GM18520 (cell line): ENCODE data around the gene ALX3.

Experiments used
- ATAC-seq: cut with Tn5 transposase; IDR thresholded peaks from one replicate; pipeline ENCODE4 v1.9.1; 2021; ENCODE audit not compliant: unreplicated experiment

Gene ALX3

DNA sequence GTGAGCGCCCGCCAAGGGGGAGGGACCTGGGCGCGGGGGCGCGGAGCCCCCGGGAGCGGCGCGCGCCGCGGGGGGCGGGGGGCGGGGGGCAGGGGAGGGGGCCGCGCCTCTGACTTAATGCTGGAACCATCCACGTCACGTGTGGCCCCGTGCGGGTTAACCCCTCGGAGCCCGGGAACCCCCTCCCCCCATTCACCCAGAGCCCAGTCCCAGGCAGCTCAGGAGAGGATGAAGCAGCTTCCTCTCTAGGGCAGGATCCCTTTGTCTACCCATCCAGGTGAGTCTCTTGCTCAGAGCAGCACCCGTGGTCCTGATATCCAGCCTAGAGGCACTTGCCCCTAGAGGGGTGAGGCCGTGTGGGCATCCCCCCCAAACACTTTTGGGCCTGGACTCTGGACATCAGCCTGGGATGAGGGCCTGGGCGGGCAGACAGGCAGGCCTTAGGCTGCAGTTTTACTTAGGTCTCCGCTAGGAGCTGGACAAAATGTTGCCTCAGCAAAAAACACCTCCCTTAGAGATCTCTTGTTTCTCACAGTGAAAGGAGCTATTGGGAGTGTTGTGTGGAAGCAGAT lies at the start of gene ALX3:
ALX3 (minus strand) TSS at position 2 of the 572 bp plus-strand sequence. CDS start 60 bp downstream, outside the sequence.
- no peak for ATAC-seq

DNA sequence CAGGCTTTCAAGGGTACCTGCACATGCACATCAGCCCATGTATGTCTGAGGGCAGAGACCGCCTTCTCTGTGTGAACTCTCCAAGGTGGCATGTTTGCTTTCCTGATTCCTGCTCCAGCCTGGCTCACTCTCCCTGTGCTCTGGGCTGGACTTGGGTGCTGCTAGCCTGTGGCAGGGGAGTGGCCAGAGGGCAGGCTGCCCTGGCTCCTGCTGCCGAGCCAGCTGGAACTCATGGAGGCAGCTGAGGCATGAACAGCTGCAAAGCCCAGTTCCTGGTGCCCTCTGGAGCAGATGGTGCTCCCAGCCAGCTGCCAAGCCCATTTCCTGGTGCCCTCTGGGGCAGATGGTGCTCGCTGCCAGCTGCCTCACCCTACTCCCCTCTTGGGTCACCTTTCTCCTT lies 49.4 kb upstream of the ALX3 start:
- no peak for ATAC-seq

DNA sequence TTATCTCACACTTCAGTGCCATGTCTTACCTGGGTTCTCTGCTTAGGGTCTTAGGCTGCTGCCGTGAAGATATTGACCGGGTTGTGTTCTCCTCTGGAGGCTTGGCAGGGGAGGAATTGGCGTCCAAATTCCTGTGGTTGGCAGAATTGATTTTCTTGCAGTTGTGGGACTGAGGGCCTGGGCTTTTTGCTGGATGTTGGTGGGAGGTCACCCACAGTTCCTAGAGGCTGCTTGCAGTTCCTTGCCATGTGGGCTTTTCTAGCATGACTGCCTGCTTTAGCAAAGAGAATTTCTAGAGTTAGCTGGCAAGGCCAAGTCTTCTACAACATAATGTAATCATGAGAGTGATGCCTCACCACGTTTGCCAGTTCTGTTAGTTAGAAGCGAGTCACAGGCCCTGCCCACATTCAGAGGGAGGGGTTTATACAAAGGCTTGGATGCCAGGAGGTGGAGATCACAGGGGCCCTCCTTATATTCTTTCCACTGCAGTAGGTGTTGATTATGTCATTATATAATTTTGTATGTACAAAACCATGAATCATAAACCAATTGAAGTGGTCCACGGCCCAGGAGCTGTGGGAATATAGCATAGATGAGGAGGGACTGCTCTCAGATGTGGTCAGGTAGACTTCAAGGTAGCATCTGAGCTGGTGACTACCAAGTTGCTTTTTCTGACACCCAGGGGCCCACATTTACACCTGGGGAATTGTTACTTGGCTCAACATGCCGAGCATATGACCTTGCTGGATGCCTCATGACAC lies 48.3 kb upstream of the ALX3 start:
- no peak for ATAC-seq

DNA sequence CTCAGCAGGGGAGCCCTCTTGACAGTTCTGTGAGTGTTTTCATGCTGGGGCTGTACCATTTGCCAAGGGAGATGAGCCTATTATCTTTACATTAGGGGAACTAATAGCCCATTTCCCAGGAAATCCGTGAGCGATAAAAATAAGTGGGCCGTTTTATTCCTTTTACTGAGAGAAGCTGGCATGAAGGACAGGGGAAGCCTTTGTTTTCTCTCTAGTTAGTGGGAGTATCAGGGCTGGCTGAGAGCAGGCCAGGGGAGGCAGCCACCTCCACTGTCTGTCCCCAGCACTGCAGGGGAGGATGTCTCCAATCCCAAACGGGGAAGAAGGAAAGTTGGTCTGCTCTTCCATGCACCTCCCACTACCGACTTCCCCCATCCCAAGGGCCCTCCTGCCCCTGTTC lies 44.3 kb upstream of the ALX3 start:
- no peak for ATAC-seq

DNA sequence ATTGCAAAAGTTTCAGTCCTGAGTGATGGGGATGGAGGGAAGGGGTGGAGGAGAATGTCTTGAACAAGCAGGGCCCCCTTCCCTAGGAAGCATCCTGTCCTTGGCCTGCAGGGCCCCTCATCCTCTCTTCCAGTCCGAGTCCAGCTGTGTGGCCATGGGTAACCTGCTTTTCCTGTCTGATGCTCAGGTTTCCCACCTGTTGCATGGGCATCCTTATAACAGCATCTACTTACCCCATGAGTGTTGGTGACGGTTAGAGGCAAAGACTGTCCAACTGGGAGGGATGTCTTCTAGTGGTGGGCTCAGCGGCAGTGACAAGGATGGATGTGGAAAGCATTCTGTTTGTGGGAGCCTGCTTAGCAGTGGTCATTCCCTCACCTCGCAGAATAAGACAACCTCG lies 43.7 kb upstream of the ALX3 start:
- ATAC-seq = no peak

DNA sequence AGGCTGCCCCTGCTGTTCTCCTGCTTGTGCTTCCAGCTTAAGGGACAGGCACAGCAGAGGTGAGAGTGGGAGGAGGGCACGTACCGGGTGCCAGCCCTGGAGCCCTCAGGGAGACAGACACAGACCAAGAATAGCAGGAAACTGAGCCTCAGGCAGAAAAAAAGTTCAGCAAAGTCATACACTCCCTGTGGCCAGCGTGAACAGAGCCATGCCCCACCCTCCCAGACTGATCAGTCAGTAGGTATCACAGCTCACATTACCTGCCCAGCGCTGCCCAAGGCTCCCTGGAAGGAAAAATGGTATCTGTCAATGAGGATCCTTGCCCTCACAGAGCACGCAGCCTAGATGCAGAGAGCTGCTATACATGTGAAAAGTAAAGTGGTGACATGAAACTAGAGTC lies 43.1 kb upstream of the ALX3 start:
- no peak for ATAC-seq

DNA sequence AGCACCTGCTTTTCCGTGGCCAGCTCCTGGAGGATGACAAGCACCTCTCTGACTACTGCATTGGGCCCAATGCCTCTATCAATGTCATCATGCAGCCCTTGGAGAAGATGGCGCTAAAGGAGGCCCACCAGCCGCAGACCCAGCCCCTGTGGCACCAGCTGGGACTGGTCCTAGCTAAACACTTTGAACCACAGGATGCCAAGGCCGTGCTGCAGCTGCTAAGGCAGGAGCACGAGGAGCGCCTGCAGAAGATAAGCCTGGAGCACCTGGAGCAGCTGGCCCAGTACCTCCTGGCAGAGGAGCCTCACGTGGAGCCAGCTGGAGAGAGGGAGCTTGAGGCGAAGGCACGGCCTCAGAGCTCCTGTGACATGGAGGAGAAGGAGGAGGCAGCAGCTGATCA lies 42.2 kb upstream of the ALX3 start:
- no peak for ATAC-seq

DNA sequence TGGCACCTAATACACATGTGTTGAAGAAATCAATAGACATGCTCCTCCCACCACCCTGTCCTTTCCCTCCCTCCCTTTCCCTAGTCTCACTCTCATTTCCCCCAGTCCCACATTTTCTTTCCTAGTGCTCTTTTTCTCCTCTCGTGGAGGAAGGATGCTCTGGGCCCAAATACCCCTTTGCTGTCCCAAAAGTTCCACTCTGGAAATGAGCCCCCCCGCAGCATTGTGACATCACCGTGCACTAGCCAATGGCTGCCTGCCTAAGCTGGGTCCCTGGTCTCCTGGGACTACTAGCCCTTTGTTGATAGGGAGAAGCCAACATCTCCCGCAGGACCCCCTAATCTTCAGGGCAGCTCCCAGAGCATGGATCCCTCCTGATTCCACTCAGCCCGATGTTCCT lies 41.7 kb upstream of the ALX3 start, which contains the start of gene UBL4B:
UBL4B (plus strand) TSS at position 301 of the 400 bp plus-strand sequence; CDS start at position 393, 92 bp downstream.
- no peak for ATAC-seq

DNA sequence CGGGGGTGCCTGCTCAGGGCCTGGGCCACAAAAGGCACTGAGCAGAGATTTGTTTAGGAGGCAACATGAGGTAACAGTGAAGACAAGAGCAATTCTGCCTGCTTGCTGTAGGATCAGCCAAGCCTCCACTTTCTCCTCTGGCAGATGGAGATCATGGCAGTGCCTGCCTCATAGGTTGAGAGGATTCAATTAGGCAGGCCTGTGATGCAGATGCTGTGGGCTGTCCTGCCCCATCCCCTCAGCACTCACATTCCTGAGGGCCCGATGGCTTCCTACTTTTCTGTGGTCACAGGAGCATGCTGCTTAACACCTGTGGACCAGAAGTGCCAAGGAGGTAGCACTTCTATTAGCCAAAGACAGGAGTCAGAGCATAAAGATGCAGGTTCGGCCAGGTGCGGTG lies 40.6 kb upstream of the ALX3 start:
- ATAC-seq = no peak

DNA sequence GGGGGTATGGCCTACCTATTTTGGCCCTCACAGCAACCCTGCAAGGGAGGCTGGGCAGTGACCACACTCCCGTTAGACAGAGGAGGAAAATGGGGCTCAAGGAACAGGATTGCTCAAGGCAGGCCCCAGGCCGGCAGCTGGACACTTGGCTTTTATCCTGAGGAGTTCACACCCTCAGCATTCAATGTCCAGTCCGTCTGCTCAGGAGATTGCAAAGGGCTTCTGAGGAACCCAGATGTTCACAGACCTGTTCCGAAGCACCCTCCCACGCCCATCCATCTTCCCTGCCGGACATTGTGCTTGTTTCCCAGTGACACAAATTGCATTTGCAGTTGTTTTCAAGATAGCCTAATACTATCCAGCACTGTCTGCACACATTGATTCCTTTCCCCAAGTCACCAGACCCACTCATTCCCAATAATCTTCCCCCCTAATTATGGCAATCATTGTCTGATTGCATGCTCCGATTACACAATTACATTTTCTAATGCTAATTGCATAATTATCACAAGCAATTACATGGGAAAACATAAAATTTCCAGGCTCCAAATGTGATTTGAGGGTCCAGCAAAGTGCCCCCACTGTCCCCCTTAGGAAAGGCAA lies 37.5 kb upstream of the ALX3 start:
- no peak for ATAC-seq

DNA sequence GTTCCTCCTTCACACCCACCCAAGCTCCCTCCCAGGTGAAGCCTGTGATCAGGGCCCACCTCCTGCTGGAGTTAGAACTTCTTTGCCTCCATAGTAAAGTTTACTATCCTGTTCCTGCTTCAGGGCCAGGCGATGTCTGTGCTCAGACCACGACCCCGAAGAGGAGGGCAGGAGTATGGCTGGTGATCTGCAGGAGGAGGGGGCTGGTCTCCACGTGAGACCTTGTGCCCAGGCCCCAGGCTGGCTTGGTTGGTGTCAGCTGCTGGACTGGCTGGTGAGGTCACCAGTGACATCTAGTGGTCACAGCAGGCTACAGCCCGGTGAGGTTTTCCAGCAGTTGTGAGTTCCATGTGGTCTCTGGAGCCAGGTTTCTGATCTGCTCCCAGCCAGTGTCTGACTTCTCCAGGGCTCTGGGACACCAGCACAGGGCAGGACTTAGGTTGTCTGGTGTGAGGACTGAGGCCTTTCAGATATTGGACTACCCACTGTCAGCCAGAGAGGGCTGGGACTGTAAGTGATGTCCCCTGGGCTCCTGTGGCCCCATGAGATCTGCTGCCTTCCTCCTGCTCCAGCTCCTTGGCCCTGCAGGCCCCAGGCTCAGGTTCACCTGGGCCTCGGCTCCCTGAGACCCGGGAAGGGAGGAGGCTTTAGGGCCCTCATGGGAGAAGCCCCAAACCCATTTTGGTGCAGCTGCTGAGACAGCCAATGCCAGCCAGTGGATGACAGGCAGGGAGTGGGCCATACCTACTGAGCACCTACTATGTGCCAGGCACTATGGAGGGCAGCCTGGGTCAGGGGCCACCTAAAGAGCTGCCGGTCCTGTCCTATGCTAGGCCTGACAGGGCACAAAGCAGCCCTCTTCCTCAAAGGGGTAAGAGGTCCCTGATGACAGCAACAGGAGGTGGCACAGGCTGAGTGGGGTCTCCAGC lies 35.8 kb upstream of the ALX3 start:
- ATAC-seq = no peak

DNA sequence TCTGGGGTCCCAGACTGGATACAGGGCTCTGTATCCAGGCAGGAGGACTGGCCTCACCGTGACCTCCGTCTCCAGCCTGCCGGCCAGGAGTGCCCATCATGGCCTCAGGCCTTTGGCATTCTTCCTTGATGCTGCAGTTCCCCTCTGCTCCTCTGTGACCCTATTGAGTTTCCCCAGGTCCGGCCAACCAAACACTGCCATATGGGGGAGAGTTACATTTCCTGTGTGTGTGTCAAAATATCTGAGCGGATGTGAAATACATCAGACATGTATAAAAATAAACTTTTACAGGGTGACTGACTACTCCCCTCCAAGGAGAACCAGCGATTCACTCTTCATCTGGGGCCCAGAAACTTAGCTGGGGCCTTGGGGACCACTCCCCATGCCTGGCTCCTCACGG lies 31.6 kb upstream of the ALX3 start:
- ATAC-seq = no peak

DNA sequence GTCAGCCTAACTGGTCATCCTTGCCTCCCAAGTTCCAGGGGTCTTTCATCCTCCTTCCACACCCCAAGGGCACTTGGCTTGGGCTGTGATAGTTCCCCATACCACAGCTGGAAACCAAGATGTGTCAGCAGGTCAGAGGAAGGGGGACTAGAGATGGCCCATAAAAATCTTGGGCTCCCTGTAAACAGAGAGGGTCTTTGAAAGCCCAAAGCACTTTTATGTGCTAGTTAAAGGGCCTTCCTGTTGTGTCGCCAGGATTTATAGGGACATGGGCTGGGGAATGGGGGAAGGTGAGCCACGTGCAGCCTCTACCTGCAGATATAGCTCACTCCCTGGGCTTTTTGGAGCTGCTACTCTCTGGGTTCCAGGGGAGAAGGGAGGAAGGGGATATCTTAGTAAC lies 29.9 kb upstream of the ALX3 start:
- ATAC-seq = no peak

DNA sequence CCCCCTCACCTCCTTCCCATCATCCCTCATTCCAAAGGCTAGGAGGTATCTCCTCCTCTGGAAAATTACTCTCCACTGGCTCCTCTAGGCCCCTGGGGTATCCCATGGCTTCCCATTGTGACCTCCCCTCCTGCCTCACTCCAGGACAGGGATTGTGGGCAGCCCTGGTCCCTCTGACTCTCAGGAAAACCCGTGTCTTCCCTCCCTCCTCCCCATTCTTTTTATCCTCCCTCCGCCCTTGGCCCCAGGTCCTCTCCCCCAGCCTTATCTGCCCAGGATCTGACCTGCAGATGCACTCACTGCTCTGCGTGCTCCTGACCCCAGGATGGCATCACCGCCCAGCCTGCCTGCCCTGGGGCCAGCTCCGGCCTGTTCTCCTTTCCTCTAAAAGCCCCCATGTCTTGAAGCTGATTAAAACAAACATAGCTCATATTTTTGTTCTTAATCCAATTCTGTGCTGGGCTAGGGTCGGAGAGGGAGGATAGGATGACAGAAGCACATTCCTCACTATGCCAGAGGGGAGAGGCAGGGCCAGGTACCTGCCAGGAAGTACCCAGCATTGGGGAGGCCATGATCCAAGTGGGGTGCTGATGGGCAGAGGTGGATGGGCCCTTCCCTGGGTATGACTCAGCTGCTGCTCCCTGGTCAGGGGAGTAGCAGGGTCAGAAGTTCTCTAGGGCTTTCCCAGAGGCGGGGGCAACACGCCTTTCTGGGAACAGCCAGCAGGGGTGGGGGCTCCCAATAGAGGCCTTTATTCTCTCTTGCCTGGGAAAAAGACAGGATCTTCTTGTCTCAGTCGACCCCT lies 28.0 kb upstream of the ALX3 start:
- ATAC-seq = no peak

DNA sequence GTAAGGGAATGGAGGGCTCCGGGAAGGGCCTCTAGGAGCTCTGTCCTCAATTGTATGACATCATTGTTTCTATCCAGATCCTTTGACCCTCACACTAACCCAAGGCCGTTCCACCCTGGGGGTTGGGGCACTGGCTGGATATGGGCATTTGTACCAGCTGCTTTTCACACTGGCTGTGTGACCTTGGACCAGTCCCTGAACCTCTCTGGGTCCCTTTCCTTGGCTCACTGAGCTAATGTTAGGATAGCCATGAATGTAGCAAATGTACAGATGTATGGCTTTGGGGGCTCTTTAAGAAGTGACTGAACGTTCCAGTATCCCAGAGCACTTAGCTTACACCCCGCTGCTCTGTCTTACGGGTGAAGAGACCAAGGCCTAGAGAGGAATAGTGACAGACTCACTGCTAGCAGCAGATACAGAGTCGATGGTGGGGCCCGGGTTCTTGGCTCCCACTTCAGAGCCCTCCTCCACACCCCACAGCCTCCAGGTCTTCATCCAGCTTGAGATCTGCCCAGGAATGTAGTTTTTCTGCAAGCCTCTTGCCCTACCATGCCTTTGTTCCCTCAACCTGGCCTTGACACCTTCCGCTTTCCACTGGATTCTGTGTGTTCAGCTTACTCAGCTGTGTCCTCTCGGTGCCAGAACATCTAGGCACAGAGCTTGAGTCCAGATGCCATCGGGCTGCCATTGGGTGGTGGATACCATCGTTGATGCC lies 27.2 kb upstream of the ALX3 start:
- no peak for ATAC-seq

DNA sequence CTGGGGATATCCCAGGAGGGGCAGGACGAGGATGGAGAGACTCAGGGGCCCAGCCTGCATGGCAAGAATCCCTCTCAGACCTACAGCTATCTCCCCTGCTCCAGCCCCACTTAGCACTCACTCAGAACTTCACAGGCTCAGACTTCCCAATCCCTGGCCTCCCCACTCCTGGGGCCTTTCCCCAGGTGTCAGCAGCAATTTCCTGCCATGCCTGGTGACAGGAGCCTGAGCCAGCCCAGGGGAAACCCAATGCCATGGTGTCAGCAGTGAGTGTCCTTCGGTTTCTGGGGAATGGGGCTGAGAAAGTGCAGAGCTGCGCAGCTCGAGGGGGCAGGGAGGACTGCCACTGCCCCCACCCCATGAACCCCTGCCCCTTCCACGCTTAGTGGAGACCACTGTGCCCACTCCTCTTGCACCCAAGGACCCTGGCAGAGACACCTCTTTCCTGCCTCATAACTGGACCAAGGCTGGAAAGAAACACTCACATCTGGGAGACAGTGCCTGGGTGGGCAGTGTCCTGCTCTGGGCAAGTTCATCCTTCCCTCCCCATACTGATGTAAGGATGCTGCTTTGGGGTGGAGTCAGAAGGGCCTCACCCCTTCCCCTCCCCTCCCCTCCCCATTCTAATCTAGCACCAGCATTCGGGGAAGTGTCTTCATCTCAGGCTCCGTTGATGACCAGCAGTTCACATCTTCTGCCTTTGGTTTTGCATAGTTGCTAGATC lies 24.6 kb upstream of the ALX3 start:
- ATAC-seq = no peak

DNA sequence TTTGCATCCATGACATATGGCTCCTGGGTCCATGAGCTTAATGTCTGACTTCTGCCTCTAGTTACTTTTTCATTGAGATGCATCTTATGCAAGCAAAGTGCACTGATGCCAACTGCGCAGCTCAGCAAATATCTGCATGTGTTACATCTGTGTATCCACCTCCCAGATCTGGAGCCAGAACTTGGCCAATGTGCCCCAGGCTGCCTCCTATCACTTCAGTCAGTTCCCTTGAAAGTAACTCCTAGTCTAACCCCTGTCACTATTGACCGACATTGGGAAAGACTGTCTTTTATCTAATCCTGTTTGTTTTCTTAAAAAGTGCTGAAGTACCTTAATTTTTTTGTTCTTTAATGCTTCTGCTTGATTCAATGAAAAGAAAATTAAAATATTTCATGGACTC lies 22.5 kb upstream of the ALX3 start:
- ATAC-seq = no peak

DNA sequence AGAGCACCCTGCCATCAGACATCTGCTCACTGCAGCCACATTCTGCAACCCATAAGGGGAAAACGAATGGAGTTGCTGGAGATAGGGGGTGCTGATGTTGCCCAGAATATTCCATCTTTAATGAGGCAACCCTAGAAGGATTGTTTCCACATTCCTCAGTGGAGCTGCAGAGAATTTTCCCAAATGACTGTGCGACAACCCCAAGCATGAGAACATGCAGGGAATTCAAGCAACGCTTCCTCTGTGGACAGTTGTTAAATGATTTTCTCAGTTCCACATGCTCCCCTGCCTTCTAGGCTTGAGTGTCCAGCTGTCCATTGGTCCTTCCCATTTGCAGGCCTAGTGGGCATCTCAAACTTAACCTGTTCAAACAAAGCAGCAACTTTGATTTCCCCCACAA lies 21.3 kb upstream of the ALX3 start:
- no peak for ATAC-seq

DNA sequence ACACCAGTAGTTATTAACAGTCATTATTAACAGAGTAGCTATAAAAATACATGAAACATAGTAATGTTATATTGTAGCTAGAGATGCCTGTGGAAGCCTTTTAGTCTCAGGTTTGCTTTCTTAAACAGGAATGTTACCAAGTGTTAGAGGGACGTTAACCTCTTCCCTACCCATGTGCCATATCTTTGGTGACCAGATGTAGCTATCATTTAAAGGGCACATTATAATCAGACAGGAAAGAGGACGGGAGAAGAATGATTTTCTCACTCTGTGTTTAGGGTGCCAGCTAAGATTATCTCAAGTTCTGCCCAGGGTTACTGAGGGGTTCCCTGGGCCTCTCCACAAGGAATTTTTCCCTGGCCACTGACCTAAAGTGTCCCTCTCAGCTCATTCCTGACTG lies 20.9 kb upstream of the ALX3 start:
- no peak for ATAC-seq
